Vagina (tissue), 2 donors: ENCODE measurements around the gene C11orf54. TPM values are rescaled to one million over a fixed set of nuclear protein-coding genes. Genes with fewer than 3 reads are reported as not detected.

Source experiments
- DNase-seq, 2 donors: peaks; one replicate each; pipeline ENCODE4 v3.0.0-alpha.2; 2017; ENCODE audit errors: extremely low spot score in 2 of 2
- H3K27ac ChIP-seq: fragments of 200-600 bp; sonication (generic); one replicate; pipeline ENCODE4 v1.5.1; 2019
- H3K27me3 ChIP-seq: fragments of 200-600 bp; sonication (generic); one replicate; pipeline ENCODE4 v1.5.1; 2019
- H3K36me3 ChIP-seq, 2 donors: fragments of 200-600 bp; sonication (generic); one replicate each; pipeline ENCODE4 v1.5.1; 2017 to 2019
- H3K4me1 ChIP-seq: fragments of 200-600 bp; sonication (generic); one replicate; pipeline ENCODE4 v1.5.1; 2019
- H3K4me3 ChIP-seq, 2 donors: fragments of 200-600 bp; sonication (generic); 1 replicate in 1 of 2; 2 replicates in 1 of 2; pipeline ENCODE4 v1.5.1; 2016 to 2019
- H3K9me3 ChIP-seq: fragments of 200-600 bp; sonication (generic); one replicate; pipeline ENCODE4 v1.5.1; 2019
- POLR2A ChIP-seq, 2 donors: fragments of 450-650 bp; IDR thresholded peaks; one replicate each; pipeline ENCODE4 v1.6.1; 2017; ENCODE audit warnings: antibody characterized with exemption in 2 of 2, mild to moderate bottlenecking in 2 of 2, moderate library complexity in 2 of 2
- POLR2AphosphoS5 ChIP-seq, 2 donors: sonication (generic); formaldehyde crosslinking; IDR thresholded peaks; one replicate each; pipeline ENCODE4 v1.9.0; 2017; ENCODE audit warnings: antibody characterized with exemption in 2 of 2, mild to moderate bottlenecking in 2 of 2, low read depth in 1 of 2; ENCODE audit not compliant: insufficient read depth in 1 of 2
- intact Hi-C: fragments of 100-400 bp; cut with DNase I; formaldehyde crosslinking; loops from one replicate; pipeline ENCODE4 v1.15.1; 2023
- total RNA-seq: library from RNA; depleted of rRNA; stranded (reverse); fragments of >200 nt; gene quantifications from one replicate; pipeline ENCODE4 v1.2.3, GENCODE V29; 2016
- TF ChIP-seq, protein P1 (sequence below), 3 experiments: fragments of 450-650 bp in 2 of 3; fragments of 200-600 bp in 1 of 3; sonication (generic) in 1 of 3; IDR thresholded peaks; one replicate each; pipeline ENCODE4 v1.5.1; 2017 to 2019; ENCODE audit warnings: antibody characterized with exemption in 3 of 3, mild to moderate bottlenecking in 2 of 3, moderate library complexity in 2 of 3

The C11orf54 gene
- total RNA-seq, 1 donor from 2014 or later, result 19.4 TPM

DNA sequence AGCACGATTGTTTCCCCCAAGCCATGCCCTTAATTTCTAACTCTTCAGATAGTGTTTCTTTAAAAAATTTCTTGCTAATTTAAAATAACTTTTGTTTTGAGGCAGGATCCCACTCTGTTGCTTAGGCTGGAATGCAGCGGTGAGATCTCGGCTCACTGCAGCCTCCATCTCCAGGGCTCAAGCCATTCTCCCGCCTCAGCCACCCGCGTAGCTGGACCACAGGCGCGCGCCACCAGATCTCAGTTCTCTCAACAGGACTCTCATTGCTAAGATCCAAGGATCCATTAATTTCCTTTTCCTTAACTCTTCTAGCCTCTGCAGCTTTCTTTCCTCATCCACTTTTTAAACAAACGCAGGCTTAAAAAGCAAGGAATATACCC is 42.3 kb downstream of the C11orf54 start:
- H3K4me3 ChIP-seq, result peak overlapping the region; percentile 90 to 99
- no peaks in the 10 kb centered on the region for H3K9me3 ChIP-seq
- peaks cover 0 to under 1% of the 10 kb centered on the region in 2 donors for H3K36me3 ChIP-seq
- H3K27me3 ChIP-seq, result no peaks in the 10 kb centered on the region
- no peak for DNase-seq
- peak overlapping the region; percentile 89 for H3K27ac ChIP-seq
- TF ChIP-seq, protein P1, sequence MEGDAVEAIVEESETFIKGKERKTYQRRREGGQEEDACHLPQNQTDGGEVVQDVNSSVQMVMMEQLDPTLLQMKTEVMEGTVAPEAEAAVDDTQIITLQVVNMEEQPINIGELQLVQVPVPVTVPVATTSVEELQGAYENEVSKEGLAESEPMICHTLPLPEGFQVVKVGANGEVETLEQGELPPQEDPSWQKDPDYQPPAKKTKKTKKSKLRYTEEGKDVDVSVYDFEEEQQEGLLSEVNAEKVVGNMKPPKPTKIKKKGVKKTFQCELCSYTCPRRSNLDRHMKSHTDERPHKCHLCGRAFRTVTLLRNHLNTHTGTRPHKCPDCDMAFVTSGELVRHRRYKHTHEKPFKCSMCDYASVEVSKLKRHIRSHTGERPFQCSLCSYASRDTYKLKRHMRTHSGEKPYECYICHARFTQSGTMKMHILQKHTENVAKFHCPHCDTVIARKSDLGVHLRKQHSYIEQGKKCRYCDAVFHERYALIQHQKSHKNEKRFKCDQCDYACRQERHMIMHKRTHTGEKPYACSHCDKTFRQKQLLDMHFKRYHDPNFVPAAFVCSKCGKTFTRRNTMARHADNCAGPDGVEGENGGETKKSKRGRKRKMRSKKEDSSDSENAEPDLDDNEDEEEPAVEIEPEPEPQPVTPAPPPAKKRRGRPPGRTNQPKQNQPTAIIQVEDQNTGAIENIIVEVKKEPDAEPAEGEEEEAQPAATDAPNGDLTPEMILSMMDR (IDR thresholded peaks at IDR 0.05), result no peak
- TF ChIP-seq POLR2A (IDR thresholded peaks at IDR 0.05) (no peak), POLR2AphosphoS5 (IDR thresholded peaks at IDR 0.05; ENCODE audit: insufficient read depth in 1 of 2, low read depth in 1 of 2) (no peak)
- H3K4me1 ChIP-seq, result peaks cover 39% of the 10 kb centered on the region
- intact Hi-C loops, result no loop called here

- H3K36me3 ChIP-seq, result peaks cover 0 to 6% of the 10 kb centered on the region in 2 donors
- H3K27me3 ChIP-seq, result no peaks in the 10 kb centered on the region
- peak within 1 kb of the TSS; percentile 90 to 99 for H3K4me3 ChIP-seq
- TF ChIP-seq, protein P1 (IDR thresholded peaks at IDR 0.05), result peak in 1 of 3 experiments; percentile 30
- TF ChIP-seq POLR2A (IDR thresholded peaks at IDR 0.05) (peak in 1 of 2 donors; percentile 86), POLR2AphosphoS5 (IDR thresholded peaks at IDR 0.05; ENCODE audit: insufficient read depth in 1 of 2, low read depth in 1 of 2) (peak; percentile 97 to 98)
- peak in 1 of 2 donors; percentile 94 for DNase-seq
- intact Hi-C loops, result no loop called here
- peaks cover 42% of the 10 kb centered on the region for H3K4me1 ChIP-seq
- peak within 1 kb of the TSS; percentile 89 for H3K27ac ChIP-seq
- no peaks in the 10 kb centered on the region for H3K9me3 ChIP-seq
Measured at GRCh38 chr11:93784145-93784934, 42.9 kb downstream of the C11orf54 start, which contains the start of gene MED17. Gene MED17 (plus strand): TSS chr11:93784282. CDS start chr11:93784514, 232 bp downstream.

DNA sequence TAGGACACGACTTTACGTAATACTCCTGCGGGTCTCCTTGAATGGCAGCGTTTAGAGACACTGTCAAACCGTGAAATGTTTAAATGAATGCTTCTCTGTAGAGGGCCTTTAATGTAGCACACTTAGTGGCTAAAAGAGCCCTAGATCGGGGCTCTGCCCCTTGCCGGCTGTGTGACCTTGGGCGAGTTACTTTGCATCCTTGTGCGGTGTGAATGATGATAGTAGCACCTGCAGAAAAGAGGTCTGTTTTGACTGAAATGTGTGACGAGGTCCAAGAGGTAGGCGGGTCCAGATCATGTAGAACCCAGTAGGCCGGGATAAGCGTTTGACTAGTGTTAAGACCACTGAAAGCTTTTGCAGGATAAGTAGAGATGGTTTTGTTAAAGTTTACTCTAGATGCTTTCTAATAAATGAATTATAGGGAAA is 43.5 kb downstream of the C11orf54 start:
- DNase-seq, result no peak
- Histone ChIP-seq H3K4me3 (peak overlapping the region; percentile 90 to 99), H3K36me3 (peaks cover 0 to 12% of the 10 kb centered on the region in 2 donors), H3K4me1 (peaks cover 42% of the 10 kb centered on the region), H3K9me3 (no peaks in the 10 kb centered on the region), H3K27ac (peak overlapping the region; percentile 89), H3K27me3 (no peaks in the 10 kb centered on the region)
- TF ChIP-seq POLR2A (IDR thresholded peaks at IDR 0.05) (no peak), POLR2AphosphoS5 (IDR thresholded peaks at IDR 0.05; ENCODE audit: insufficient read depth in 1 of 2, low read depth in 1 of 2) (no peak)
- TF ChIP-seq, protein P1 (IDR thresholded peaks at IDR 0.05), result no peak
- intact Hi-C loops, result no loop called here

DNA sequence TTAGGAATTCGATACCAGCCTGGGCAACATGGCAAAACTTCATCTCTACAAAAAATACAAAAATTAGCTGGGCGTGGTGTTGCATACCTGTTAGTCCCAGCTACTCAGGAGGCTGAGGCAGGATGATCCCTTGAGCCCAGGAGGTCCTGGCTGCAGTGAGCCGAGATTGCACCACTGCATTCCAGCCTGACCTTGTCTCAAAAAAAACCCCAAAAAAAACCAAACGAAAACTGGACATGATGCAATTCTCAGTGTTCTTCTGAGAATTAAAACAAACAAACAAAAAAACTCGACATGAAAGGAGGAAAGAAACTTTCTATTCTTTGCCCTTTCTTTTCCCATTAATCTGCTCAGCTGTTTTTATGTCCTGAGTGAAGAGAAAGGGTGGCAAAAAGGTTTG is 50.0 kb downstream of the C11orf54 start:
- Histone ChIP-seq H3K36me3 (peaks cover 0 to 63% of the 10 kb centered on the region in 2 donors), H3K27me3 (no peaks in the 10 kb centered on the region), H3K27ac (no peak overlapping the region), H3K4me3 (no peak overlapping the region), H3K4me1 (peaks cover 25% of the 10 kb centered on the region), H3K9me3 (no peaks in the 10 kb centered on the region)
- intact Hi-C loops, result no loop called here
- no peak for DNase-seq
- TF ChIP-seq, protein P1 (IDR thresholded peaks at IDR 0.05), result no peak
- no peak for TF ChIP-seq POLR2A (IDR thresholded peaks at IDR 0.05)
- TF ChIP-seq POLR2AphosphoS5 (IDR thresholded peaks at IDR 0.05; ENCODE audit: insufficient read depth in 1 of 2, low read depth in 1 of 2), result no peak
